ENCODE measurements around the gene SLC28A1. TPM values are rescaled to one million over a fixed set of nuclear protein-coding genes. Genes with fewer than 3 reads are reported as not detected.

Gene SLC28A1
- total RNA-seq, 1 experiment from 2014 or later: 1.1 TPM

DNA sequence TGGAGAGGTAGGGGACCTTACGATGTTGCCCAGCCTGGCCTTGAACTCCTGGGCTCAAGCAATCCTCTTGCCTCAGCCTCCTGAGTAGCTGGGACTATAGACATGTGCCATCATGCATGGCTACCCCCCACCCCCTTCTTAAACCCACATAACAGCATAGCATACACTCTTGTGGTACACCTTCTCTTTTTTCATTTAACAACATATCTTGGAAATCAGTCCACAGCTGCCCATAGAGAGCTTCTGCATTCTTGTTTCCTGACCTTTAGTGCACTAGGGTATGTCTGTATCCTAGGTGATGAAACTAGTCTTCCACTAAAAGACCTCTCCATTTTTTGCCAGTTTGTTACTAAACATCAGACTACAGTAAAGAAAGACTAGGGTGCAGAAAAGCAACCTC lies 33.0 kb downstream of the SLC28A1 start:
- TF ChIP-seq EZH2 (IDR thresholded peaks at IDR 0.05; ENCODE audit: low read length, unreplicated experiment) (no peak), EZH2phosphoT487 (IDR thresholded peaks at IDR 0.05; ENCODE audit: borderline replicate concordance, low read length) (no peak)
- TF ChIP-seq, protein P1, sequence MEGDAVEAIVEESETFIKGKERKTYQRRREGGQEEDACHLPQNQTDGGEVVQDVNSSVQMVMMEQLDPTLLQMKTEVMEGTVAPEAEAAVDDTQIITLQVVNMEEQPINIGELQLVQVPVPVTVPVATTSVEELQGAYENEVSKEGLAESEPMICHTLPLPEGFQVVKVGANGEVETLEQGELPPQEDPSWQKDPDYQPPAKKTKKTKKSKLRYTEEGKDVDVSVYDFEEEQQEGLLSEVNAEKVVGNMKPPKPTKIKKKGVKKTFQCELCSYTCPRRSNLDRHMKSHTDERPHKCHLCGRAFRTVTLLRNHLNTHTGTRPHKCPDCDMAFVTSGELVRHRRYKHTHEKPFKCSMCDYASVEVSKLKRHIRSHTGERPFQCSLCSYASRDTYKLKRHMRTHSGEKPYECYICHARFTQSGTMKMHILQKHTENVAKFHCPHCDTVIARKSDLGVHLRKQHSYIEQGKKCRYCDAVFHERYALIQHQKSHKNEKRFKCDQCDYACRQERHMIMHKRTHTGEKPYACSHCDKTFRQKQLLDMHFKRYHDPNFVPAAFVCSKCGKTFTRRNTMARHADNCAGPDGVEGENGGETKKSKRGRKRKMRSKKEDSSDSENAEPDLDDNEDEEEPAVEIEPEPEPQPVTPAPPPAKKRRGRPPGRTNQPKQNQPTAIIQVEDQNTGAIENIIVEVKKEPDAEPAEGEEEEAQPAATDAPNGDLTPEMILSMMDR (conservative IDR thresholded peaks at IDR 0.05; ENCODE audit: low read depth, low read length): no peak
- Histone ChIP-seq H3K9me2 (replicated peaks; ENCODE audit: low read length) (no peaks in the 10 kb centered on the region), H3K9me3 (ENCODE audit: low read length) (no peaks in the 10 kb centered on the region), H3K4me3 (ENCODE audit: low read length) (no peak overlapping the region), H3K79me2 (ENCODE audit: low read length) (no peaks in the 10 kb centered on the region; the same call in 1 of the 2 replicates), H2AFZ (ENCODE audit: low read length) (no peak overlapping the region), H4K20me1 (ENCODE audit: low read length) (no peaks in the 10 kb centered on the region), H3K36me3 (ENCODE audit: low read depth, low read length) (no peaks in the 10 kb centered on the region), H3K27me3 (ENCODE audit: low read length) (no peaks in the 10 kb centered on the region), H3K9ac (ENCODE audit: low read length) (no peak overlapping the region), H3K4me2 (ENCODE audit: low read length) (no peak overlapping the region), H3K4me1 (ENCODE audit: insufficient read depth, low read length) (peaks cover 30% of the 10 kb centered on the region), H3K27ac (ENCODE audit: low read length) (no peak overlapping the region), H3F3A (ENCODE audit: low read length, unreplicated experiment) (peaks cover 5% of the 10 kb centered on the region)
- DNase-seq: no peak
- BruUV-seq (replicated peaks): no TSS peak
- ATAC-seq: no peak
- CTCF ChIA-PET: no interaction called here
- POLR2A ChIA-PET (ENCODE audit: unreplicated experiment): no interaction called here
- intact Hi-C loops (cut with micrococcal nuclease): no loop called here

DNA sequence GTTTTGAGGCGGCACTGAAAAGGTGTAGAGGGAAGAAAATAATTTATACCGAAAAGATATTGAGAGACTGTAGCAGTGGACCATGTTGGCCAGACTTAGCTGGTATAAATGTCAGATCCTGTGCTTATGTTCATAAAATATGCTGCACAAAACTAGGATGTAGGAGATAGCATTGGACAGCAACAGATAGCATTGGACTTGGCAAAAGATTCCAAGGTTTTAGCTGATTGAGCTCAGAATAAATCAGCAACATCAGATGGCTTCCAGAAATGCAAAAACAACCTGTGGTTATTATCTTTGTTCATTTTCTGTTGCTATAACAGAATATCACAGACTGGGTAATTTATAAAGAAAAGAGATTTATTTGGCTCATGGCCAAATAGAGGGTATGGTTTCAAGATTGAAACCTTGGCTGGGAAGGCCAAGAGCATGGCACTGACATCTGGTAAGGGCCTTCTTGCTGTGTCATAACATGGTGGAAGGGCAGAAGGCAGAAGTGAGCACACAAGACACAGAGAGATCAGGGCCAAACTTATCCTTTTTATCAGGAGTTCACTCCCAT lies 34.7 kb downstream of the SLC28A1 start:
- intact Hi-C loops (cut with micrococcal nuclease): no loop called here
- Histone ChIP-seq H3K4me3 (ENCODE audit: low read length) (no peak overlapping the region), H3K36me3 (ENCODE audit: low read depth, low read length) (no peaks in the 10 kb centered on the region), H3K27ac (ENCODE audit: low read length) (no peak overlapping the region), H3K79me2 (ENCODE audit: low read length) (no peaks in the 10 kb centered on the region), H3K27me3 (ENCODE audit: low read length) (no peaks in the 10 kb centered on the region), H3K4me2 (ENCODE audit: low read length) (no peak overlapping the region), H3K9me2 (replicated peaks; ENCODE audit: low read length) (no peaks in the 10 kb centered on the region), H4K20me1 (ENCODE audit: low read length) (no peaks in the 10 kb centered on the region), H3K9ac (ENCODE audit: low read length) (no peak overlapping the region), H2AFZ (ENCODE audit: low read length) (no peak overlapping the region), H3K4me1 (ENCODE audit: insufficient read depth, low read length) (peaks cover 16% of the 10 kb centered on the region), H3F3A (ENCODE audit: low read length, unreplicated experiment) (no peaks in the 10 kb centered on the region), H3K9me3 (ENCODE audit: low read length) (no peaks in the 10 kb centered on the region)
- DNase-seq (no peak), ATAC-seq (no peak)
- no TSS peak for BruUV-seq (replicated peaks)
- ChIA-PET CTCF (no interaction called here), POLR2A (ENCODE audit: unreplicated experiment) (interaction anchor here (0.6 kb wide), 1 partner anchor 387 kb away, joined by 5 read pairs; no protein-coding TSS in a partner anchor)
- no peak for TF ChIP-seq EZH2phosphoT487 (IDR thresholded peaks at IDR 0.05; ENCODE audit: borderline replicate concordance, low read length)
- no peak for TF ChIP-seq EZH2 (IDR thresholded peaks at IDR 0.05; ENCODE audit: low read length, unreplicated experiment)
- TF ChIP-seq, protein P1 (conservative IDR thresholded peaks at IDR 0.05; ENCODE audit: low read depth, low read length): no peak

DNA sequence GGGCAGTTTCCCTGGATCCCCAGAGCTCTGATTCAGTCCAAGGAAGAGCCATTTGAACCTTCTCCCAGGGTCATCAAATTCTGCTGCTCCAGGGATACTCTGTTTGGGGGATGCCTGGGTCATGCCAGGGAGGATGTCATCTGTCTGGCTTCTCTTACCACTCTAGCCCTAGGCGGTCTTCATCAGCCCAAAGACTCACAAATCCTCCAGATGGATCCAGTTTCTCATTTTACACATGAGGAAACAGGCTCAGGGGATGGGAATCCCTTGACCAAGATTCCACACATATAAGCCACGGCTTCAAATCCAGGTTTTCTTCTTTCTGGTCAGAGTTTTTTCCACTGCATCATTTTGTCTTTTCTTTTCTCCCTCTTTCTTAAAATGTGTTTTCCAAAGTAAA lies 36.7 kb downstream of the SLC28A1 start:
- no peaks in the 10 kb centered on the region for H3K9me3 ChIP-seq (ENCODE audit: low read length)
- H3K27ac ChIP-seq (ENCODE audit: low read length): no peak overlapping the region
- peaks cover 8% of the 10 kb centered on the region for H3K4me1 ChIP-seq (ENCODE audit: insufficient read depth, low read length)
- H3K9ac ChIP-seq (ENCODE audit: low read length): no peak overlapping the region
- H3K36me3 ChIP-seq (ENCODE audit: low read depth, low read length): no peaks in the 10 kb centered on the region
- no peak overlapping the region for H2AFZ ChIP-seq (ENCODE audit: low read length)
- H3K4me2 ChIP-seq (ENCODE audit: low read length): no peak overlapping the region
- H4K20me1 ChIP-seq (ENCODE audit: low read length): no peaks in the 10 kb centered on the region
- H3K27me3 ChIP-seq (ENCODE audit: low read length): no peaks in the 10 kb centered on the region
- TF ChIP-seq EZH2phosphoT487 (IDR thresholded peaks at IDR 0.05; ENCODE audit: borderline replicate concordance, low read length) (no peak), EZH2 (IDR thresholded peaks at IDR 0.05; ENCODE audit: low read length, unreplicated experiment) (no peak)
- TF ChIP-seq, protein P1 (conservative IDR thresholded peaks at IDR 0.05; ENCODE audit: low read depth, low read length): no peak
- BruUV-seq (replicated peaks): no TSS peak
- no peaks in the 10 kb centered on the region for H3K9me2 ChIP-seq (replicated peaks; ENCODE audit: low read length)
- POLR2A ChIA-PET (ENCODE audit: unreplicated experiment): no interaction called here
- H3F3A ChIP-seq (ENCODE audit: low read length, unreplicated experiment): no peaks in the 10 kb centered on the region
- H3K79me2 ChIP-seq (ENCODE audit: low read length): no peaks in the 10 kb centered on the region
- DNase-seq (no peak), ATAC-seq (no peak)
- H3K4me3 ChIP-seq (ENCODE audit: low read length): no peak overlapping the region
- intact Hi-C loops (cut with micrococcal nuclease): no loop called here
- CTCF ChIA-PET: no interaction called here
